ENCODE data around the gene KLF16.

DNA sequence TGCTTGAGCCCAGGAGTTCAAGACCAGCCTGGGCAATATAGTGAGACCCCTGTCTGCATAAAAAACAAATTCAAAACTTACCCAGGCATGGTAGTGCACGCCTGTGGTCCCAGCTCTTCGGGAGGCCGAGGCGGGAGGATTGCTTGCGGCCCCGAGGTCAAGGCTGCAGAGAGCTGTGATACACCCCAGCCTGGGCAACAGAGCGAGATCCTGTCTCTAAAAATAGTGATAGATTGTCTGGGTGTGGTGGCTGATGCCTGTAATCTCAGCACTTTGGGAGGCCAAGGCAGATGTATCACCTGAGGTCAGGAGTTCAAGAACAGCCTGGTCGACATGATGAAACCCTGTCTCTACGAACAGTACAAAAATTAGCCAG is 4.0 kb upstream of the KLF16 start:
- TF ChIP-seq, protein P1, sequence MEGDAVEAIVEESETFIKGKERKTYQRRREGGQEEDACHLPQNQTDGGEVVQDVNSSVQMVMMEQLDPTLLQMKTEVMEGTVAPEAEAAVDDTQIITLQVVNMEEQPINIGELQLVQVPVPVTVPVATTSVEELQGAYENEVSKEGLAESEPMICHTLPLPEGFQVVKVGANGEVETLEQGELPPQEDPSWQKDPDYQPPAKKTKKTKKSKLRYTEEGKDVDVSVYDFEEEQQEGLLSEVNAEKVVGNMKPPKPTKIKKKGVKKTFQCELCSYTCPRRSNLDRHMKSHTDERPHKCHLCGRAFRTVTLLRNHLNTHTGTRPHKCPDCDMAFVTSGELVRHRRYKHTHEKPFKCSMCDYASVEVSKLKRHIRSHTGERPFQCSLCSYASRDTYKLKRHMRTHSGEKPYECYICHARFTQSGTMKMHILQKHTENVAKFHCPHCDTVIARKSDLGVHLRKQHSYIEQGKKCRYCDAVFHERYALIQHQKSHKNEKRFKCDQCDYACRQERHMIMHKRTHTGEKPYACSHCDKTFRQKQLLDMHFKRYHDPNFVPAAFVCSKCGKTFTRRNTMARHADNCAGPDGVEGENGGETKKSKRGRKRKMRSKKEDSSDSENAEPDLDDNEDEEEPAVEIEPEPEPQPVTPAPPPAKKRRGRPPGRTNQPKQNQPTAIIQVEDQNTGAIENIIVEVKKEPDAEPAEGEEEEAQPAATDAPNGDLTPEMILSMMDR (IDR thresholded peaks at IDR 0.05; ENCODE audit: insufficient read depth, low read depth, low read length): no peak
- no peak for TF ChIP-seq EZH2 (IDR thresholded peaks at IDR 0.05; ENCODE audit: insufficient read depth, low read length)
